GM15510 (cell line): ENCODE results near the gene NR1H4.

Source experiments
- POLR2A ChIP-seq: IDR thresholded peaks from 3 replicates; pipeline ENCODE4 v1.6.1; 2011; ENCODE audit warnings: borderline replicate concordance; ENCODE audit not compliant: insufficient read length; ENCODE audit errors: extremely low read depth

Gene NR1H4

DNA sequence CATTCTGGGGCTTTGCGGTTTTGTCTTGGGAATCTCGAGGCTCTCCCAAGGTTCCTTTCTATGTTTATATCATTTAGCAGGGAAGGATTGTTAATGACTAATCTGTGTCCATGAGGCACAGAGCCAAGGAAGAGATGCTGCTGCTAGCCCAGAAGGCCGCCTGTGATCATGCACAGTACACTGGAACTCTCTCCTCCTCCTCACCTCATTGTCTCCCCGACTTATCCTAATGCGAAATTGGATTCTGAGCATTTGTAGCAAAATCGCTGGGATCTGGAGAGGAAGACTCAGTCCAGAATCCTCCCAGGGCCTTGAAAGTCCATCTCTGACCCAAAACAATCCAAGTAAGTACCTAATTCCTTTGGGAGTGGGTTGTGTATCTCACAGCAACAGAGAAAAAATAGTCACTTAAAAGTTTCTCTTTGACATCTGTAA lies at the start of gene NR1H4:
Gene NR1H4 (plus strand): TSS at position 151 of the 435 bp plus-strand sequence. CDS start 19,458 bp downstream, outside the sequence.
- no peak for TF ChIP-seq POLR2A

DNA sequence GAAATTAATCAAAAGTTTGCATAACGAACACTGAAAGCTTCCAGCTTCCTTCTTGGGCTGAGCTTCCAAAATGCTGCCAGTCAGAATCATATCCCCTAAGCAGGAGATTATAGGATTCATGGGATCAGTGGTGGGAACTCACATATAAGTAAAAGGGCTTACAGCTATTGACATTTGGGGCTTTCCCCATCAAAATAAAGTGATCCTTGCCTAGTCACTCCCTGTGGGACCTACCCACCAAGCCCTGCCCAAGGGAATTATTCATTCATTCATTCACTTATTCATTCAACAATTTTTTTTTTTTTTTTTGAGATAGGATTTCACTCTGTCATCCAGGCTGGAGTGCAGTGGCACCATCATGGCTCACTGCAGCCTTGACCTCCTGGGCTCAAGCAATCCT lies 47.5 kb upstream of the NR1H4 start:
- TF ChIP-seq POLR2A = no peak

DNA sequence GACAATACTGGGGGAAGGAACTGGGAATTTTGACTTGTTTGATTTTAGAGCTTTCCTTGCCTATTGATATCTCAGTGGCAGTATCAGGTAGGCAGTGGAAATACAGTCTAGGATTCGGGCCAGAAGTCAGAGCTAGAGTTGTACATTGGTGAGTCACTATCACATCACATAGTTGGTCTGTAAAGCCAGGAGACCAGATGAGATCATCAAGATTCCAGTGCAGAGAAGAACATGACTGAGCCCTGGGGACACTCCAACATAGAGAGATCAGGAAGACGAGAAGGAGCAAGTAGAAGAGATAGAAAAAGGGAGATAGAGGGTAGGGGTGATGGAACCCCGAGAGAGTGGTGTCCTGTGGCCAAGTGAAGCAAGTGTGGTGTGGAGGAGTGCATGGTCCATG lies 46.6 kb upstream of the NR1H4 start:
- no peak for TF ChIP-seq POLR2A

DNA sequence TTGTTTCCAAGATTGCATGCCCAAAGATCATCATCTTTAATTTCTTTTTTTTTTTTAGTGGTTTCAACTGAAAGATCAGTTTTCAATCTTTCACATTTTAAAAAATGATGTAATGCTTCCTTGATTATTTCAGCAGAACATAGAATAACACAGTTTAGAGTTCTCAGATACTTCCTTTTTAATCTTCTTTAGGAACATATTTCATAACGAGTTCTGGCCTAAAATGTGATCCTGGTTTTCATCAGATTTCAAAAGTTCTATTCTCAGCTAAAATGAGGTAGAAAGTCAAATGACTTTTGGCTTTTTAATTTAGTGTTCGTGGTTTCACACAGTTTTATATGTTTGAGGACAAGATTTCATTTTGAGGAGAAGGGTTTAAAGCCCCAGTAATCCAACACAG lies 40.0 kb upstream of the NR1H4 start:
- no peak for TF ChIP-seq POLR2A

DNA sequence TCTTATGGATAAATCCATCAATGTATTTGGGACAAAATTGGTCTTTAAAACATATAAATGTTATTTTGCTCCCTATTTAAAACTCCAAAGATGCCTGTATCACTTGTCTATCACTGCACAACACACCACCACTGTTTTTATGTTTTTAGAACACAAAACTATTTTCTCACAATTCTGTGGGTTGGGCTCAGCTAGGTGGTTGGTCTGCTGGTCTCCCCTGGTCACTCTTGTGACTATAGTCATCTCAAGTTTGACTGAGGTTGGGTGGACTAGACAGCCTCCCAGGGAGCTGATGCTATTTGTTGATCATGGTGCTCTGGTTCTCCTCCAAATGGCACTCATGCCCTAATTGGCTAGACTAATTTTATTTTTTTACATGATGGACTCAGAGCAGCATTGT lies 39.5 kb upstream of the NR1H4 start:
- TF ChIP-seq POLR2A = no peak

DNA sequence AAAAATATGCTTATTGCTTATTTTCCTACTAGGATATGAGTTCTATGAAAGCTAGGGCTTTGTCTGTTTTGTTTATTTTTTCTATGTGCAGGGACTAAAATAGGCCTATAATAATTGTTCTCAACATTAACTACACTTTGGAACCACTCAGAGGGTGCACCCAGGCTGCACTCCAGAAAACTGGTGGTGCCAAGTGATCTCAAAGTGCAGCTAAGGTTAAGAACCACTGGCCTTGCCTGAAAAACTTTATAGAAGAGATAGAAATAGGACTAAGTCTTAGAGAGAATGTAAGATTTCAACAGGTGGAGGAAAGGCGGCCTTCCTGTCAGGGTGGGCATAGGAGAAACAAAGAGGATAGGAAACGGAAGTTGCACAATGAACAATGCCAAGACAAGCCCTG lies 37.7 kb upstream of the NR1H4 start:
- no peak for TF ChIP-seq POLR2A

DNA sequence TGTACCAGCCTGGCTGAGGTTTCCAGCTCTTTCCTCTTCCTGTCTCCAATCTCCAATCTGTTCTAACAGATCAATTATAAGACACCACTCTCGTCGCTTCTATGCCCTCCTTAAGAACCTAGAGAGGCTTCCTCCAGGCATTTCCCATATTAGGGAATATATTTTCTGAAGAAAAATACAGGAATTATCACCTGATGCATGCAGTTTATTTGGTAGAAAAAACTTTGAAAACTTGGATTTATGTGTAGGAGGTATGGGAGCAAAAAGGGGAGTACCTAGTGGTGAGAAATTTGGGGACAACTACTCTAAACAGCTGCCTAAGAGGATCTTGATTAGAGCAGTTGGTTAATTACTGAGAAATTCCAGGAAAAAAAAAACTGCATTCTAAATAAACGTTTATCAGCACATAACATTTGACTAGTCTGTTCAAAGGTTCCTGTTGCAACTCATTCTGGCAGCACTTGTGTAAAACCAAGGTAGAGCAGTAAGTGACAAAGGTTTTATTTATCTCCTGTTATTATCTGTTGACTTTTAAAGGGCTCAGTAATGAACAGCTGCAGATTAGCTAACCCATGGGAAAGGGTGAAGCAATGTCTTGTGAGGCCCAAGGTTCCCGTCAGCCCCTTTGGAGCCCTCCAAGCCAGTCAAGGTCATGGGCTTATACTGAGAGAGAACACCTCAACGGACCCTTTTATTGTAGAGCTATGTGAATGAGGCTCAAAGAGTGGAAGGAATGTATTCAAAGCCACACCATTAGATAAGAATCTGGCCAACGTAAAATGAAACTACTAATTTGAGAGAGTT lies 36.4 kb upstream of the NR1H4 start:
- no peak for TF ChIP-seq POLR2A

DNA sequence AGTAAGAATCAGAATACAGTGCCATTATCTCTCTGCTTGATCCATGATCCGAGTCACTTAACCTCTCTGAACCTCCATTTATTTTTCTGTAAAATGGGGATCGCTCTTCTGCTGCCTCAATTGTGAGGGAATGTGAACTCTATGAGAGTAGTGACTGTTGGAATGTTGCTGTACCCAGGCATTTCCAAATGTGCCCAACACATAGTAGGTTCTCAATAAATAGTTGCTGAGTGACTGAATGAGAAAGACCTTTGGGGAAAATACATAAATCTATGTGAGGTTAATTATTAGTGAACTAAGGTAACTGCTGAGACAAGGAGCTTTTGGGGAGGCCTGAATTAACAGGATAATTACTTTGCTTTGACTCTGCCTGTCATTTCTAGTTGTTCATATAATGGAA lies 33.9 kb upstream of the NR1H4 start:
- TF ChIP-seq POLR2A = no peak

DNA sequence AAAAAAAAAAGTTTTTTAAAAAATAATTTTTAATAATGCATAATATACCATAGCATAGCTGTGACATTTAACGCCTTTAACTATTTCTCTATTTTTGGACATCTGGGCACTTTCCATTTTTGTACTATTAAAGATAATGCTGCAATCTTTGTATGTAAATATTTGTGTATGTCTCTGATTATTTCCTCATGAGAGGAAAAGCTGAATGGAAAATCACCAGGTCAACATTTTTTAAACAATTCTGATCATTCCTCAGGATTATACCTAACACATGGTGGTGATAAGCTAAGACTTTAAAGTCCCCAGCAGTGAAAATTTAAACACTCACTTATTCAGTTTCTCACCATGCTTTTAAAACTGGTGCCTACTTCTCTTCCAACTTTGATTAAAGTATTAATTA lies 31.3 kb upstream of the NR1H4 start:
- no peak for TF ChIP-seq POLR2A

DNA sequence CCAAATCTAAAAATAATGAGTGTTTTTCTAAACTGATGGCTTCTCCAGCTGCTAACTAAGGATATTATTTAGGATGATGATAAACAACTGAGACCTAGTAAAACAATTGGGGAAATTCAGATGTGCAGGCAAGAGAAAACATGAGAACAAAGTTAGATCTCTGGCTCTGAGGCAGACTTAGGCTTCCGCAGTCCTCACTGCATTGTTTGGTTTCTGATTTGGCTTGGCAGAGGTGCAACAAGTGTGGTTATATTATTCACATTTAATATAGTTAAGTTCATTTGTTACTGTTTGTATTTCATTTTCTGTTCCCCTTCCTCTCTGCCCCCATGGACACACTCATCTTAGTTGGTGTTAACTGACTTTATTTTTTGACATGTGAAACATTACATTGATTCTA lies 30.2 kb upstream of the NR1H4 start:
- TF ChIP-seq POLR2A = no peak

DNA sequence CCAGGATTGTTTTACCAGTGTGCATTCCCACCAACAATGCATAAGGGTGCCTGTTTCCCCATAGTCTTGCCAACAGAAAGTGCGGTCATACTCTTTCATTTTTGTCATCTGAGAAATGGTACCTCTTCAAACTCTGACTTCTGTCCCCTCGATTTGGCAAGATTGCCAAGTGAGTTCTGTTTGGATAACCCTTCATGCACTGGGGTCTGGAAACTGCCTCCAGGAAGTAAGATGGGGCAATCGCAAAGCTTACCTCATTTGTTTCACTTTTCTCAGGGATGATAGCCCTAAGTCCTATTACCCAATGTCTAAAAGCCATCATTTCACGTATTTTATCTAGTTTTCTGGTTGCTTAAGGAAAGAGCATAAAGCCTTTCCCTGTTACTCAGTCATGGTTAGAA lies 28.6 kb upstream of the NR1H4 start:
- no peak for TF ChIP-seq POLR2A

DNA sequence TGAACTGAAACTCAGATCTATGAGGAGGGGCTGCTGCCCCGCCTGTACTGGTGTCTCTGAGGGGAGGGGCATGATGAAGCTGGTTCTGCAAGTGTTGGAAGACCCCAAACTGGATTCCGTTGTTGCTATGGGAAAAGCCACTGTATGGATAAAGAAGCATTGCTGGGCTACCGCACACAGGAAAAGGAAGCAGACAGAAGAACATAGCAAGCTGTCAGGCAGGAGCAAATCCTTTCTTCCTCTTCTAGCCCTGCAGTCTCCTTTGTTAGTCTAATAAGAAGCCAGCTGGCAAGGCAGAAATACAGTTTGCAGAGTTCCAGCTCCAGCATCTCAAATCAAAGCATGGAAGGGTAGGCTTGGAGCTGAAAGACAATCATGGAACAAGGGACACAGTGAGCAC lies 26.3 kb upstream of the NR1H4 start:
- no peak for TF ChIP-seq POLR2A

DNA sequence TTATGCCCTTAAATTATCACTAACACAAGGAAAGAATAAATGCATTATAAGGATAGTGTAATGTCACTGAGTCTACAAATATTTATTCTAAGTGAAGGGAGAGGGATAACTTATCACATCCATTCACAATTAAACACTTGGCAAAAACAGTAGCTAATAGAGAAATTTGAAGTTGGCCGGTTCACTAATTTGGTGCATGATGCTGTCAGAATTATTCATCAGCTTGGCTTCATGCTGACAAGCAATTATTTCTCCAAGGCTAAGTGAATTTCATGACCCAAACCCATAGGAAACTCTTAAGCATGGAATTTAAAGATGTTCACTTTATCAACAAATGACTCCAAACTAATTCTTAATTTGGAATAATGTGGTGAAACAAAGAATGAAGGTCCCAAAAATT lies 25.0 kb upstream of the NR1H4 start:
- no peak for TF ChIP-seq POLR2A

DNA sequence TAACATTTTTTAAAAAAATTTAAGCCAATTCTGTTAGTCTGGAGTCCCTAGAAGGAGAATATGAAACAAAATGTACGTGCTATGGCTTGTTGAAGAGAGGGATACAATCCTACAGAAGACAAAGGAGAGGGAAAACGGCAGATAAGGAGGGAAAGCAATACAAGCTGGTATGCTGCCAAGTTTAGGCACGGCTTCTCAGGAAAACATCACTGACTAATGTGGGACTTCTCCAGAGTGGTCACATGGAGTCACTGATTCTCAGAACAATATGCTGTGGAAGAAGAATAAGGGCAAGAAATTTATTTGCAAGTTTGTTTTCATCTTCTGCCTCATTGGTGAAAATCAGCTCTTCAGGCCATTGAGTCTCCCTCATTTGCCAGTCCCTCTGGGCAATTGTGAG lies 22.9 kb upstream of the NR1H4 start:
- TF ChIP-seq POLR2A = no peak

DNA sequence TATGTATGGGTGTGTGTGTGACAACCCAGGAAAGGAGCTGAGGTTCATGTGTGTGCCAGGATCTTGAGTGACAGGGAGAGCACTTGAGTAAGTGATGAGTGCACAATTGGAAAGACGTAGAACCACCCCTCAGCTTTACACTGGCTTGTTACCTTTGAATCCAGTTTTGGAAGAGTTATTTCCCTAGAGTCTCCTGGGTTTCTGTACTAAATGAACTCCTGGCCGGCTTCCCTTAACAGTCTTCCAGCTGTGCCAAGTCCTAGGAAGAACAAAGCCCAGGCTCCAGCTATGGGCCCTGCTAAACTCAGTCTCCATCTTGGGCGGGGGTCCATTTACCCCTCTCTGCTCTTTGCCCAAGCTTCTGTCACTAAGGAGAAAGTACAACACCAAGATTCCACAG lies 19.7 kb upstream of the NR1H4 start:
- no peak for TF ChIP-seq POLR2A

DNA sequence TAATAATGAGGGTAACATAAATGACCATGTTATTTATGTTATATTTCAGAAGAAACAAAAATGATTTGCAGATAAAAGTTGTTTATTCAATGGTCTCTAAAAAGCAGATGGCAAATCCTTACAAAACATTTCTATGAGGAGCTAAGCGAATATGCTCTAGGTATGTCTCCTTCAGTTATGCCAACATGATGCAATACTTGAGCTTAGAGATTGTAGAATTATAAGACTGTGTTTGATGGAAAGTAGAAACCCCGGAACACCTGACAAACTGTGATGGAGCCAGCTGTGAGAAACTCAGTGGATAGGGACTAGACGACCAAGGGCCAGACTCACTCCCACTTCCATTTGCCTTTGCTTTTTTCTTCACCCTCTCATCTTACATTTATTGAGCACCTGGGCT lies 17.8 kb upstream of the NR1H4 start:
- no peak for TF ChIP-seq POLR2A

DNA sequence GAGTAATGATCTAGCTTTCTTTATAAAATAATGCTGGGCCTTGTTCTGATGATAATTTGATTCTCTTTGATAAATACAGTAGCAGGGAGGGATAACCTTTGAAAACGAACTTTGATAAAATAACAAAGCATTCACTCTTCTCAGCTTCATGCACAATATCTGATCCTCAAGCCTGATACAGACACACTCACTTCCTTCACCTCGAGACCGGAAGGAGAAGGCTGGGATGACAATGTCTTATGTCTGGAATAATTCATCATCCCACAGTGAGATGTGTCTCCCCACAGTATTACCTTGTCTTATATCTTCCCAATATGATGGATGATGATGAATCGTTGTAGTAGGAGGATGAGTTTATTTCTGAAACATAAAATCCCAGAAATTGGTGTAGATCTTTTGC lies 15.5 kb upstream of the NR1H4 start:
- no peak for TF ChIP-seq POLR2A
